ENCODE results near the gene MTFR2.

MTFR2 gene

DNA sequence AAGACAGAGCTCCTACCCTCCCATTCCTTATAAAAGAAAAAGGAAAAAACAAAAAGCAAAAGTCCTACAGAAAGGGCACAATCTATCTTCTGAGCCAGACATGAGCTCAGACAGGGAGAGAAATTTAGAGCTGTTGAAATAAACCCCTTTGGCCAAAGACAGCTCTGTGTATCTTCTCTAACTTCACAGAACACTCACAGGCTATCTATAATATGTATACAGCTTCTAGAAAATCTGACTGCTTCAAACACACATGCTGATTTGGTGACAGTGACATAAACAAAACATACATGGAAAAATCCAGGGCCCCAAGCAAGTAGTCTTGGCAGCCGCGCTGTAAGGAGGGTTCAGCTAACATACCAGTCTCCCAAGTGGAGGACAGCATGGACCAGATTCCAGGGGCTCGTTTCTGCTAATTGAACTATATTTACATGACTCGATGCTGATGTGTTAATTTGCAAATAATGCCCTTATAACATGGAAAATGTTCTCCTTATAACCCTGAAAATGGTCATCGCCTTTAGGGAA, 37.0 kb downstream of the MTFR2 start:
- TF ChIP-seq, protein P1, sequence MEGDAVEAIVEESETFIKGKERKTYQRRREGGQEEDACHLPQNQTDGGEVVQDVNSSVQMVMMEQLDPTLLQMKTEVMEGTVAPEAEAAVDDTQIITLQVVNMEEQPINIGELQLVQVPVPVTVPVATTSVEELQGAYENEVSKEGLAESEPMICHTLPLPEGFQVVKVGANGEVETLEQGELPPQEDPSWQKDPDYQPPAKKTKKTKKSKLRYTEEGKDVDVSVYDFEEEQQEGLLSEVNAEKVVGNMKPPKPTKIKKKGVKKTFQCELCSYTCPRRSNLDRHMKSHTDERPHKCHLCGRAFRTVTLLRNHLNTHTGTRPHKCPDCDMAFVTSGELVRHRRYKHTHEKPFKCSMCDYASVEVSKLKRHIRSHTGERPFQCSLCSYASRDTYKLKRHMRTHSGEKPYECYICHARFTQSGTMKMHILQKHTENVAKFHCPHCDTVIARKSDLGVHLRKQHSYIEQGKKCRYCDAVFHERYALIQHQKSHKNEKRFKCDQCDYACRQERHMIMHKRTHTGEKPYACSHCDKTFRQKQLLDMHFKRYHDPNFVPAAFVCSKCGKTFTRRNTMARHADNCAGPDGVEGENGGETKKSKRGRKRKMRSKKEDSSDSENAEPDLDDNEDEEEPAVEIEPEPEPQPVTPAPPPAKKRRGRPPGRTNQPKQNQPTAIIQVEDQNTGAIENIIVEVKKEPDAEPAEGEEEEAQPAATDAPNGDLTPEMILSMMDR (IDR thresholded peaks at IDR 0.05), result no peak

DNA sequence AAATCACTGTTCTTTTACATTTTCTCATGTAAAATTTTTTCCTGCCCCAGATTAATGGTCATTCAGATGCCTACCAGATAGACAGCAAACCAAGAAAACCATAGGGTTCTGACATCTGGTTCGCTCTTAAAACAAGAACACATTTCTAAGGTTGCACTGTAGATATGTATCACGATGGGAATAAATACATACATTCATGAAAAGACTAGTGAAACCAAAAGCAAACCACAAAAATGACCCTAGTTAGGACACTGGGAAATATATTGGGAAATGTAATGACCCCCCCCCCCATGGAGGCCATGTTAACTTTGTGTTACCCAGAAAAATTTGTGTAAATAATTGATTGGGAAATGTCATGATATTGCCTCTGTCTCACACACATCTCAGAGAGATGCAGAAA, 37.5 kb downstream of the MTFR2 start:
- TF ChIP-seq, protein P1 (IDR thresholded peaks at IDR 0.05), result no peak

DNA sequence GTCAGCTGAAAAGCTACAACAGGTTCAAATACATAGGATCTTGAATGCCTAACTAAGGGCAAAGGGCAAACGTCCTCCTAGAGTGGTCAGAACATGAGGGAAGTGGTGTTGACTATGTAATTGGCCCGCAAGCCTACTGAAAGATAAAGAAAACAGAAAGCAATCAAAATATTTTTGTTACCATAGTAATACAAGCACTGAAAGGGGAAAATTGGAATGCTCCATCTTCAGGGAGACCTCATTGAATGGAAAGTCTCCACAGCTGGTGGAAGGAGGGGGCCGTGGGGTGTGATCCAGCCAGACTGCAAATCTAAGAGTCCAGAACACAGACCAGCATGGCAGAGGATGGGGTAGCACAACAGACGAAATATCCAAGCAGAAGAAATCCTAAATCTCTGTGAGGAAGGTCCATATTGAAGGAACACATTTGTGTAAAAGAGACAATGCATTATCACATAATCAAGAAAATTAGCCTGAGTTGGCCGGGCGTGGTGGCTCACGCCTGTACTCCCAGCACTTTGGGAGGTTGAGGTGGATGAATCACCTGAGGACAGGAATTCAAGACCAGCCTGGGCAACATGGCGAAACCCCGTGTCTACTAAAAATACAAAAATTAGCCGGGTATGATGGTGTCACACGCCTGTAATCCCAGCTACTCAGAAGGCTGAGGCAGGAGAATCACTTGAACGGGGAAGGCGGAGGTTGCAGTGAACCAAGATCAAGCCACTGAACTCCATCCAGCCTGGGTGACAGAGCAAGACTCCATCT, 39.5 kb downstream of the MTFR2 start:
- TF ChIP-seq, protein P1 (IDR thresholded peaks at IDR 0.05), result no peak

DNA sequence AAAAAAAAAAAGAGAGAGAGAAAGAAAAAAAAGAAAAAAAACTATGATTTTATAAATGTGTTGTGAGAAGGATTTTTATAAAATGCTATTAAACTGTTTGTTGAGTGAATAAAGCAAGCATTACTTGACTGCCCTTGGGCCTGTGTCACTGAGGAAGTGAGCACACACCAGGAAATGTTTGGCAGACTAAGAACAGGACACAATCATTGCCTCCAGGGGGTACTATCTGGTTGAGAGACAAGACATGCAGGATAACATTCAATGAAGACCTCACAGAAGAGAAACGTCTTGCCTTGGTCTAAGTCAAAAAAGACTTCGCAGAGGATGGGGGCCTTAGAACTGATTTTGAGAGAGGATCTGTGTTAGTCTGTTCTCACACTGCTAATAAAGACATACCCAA, 40.6 kb downstream of the MTFR2 start:
- TF ChIP-seq, protein P1 (IDR thresholded peaks at IDR 0.05), result no peak

DNA sequence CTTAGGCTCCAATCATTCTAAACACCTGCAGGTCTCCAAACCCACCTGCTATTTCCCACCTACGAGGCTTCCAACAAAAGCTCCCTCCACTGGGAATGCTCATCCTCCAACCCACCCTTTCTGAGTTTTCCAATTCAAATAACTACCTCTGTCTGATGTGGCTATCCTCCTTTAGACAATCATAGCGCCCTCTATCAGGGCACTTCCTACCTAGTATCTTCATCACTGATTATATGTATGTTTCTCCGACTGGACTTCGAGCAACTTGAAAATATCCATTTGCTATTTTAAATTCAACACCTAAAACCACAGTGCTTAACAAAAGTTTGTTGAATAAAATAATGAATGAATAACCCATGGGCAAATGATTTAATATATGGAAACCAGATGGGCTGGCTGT, 41.3 kb downstream of the MTFR2 start:
- TF ChIP-seq, protein P1 (IDR thresholded peaks at IDR 0.05), result no peak

DNA sequence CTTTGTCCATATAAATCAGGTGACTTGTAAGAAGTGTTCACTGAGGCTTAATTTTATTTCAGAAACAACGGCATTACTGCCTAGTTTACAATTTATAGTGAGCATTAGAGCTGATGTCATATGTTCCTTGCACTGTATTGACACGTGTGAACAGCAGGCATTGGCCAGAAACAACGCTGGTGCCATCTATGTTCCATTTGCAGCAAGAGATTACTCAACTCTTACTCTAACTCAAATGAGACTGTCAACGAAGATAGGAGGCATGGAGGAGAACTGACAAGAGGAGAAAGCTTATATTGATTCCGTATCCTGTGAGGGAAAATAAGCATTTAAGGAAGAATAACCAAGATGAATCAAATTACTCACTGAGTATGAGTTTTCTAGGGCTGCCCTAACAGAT, 48.4 kb downstream of the MTFR2 start:
- TF ChIP-seq, protein P1 (IDR thresholded peaks at IDR 0.05), result peak; percentile 30; the same call in 1 of the 2 replicates

DNA sequence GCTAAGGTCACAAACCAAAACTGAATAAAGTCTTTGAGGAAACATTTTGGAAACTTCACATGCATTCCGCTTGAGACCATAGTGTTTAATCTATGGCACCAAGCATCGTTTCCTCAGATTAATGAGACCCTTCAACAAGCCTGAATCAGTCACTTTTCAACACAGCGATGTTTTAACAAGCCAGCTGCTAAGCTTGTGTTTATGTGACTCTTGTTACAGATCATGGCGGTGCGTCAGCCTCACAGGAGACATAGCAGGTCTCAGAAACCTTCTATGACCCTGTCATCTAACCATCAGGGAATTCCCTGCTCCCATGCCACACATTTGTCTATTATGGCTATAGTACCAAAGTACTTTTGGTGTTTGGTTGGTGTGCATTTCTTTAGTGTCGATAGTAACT, 57.2 kb downstream of the MTFR2 start:
- TF ChIP-seq, protein P1 (IDR thresholded peaks at IDR 0.05), result no peak
